NCI-H1417 (cell line): ENCODE measurements around the gene HS1BP3.
A peak's percentile ranks its signal among the peaks of the same experiment; 100 is the strongest.

Experiments
- DNase-seq, 3 experiments: peaks; one replicate each; lab custom pipeline; 2025; lab: John Stamatoyannopoulos, UW

Gene HS1BP3

DNA sequence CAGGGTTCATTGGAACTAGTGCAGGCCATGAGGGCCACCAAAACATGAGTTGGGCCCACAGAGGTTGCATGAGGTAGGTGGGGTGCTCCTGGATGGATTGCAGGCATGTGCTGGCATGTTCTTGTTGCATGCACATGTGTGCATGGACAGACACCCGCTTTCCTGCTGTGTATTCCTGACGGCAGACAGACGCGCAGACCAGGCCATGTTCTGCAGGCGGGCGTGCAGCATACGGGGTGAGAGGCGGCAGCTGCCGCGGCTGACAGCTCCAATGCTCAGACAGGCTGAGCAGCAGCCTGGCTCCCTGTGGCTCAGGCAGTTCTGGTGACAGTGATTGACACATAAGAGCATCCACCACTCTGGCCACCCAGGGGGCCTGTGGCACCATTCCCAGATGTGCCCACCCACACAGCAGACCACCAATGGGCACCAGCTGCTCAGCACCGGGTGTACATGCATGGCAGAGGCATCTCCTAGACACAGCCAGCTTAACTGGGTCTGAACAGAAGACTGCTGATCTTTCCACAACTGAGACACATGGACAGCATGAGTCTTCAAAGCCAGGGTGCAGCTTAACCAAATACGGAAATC lies 21.2 kb downstream of the HS1BP3 start:
- DNase-seq = no peak

DNA sequence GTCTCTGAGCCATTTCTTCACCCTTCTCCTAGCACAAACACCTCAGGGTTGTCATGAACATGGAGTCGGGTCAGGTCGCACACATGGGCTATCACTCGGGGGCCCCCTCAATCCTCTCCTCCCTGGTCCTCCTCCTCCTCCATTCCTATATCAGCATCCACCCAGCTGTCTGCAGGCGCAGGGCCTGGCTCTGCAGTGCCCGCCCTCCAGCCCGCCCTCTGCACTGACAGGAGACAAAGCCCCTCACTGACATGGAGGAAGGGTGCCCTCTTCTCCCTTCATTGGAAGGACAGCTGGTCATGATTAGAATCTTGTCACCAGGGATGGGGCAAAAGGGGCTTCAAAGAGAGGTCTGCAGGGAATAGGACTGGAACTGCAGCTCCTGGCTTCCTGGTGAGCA lies 21.7 kb downstream of the HS1BP3 start:
- no peak for DNase-seq

DNA sequence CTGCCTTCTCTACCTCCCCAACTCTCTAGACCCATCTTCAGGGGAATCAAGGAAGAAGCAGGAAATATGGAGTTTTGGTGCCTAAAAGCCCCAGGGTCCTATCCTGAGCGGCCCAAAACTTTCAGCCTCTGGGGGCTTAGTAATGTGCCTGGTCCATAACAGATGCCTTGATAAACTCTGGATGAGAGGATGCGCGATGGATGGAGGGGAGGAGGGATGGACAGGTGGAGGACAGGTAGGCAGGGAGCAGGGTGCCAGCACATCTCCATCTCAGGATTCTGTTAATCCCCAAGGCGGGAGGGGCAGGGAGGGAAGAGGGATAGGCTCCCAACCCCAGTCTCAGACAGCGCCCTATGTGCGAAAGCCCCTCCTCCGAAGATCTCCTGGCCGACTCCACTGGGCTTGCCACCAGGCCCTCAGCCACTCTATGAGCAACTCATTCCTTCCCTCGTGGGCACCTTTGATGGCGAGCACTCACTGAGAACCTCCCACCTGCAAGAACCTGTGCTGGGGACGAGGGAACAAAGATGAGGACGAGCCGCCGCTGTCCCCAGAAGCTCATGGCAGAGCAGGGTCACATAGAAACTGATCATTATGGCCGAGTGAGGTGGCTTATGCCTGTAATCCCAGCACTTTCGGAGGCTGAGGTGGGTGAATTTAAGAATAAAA lies 23.1 kb downstream of the HS1BP3 start:
- no peak for DNase-seq

DNA sequence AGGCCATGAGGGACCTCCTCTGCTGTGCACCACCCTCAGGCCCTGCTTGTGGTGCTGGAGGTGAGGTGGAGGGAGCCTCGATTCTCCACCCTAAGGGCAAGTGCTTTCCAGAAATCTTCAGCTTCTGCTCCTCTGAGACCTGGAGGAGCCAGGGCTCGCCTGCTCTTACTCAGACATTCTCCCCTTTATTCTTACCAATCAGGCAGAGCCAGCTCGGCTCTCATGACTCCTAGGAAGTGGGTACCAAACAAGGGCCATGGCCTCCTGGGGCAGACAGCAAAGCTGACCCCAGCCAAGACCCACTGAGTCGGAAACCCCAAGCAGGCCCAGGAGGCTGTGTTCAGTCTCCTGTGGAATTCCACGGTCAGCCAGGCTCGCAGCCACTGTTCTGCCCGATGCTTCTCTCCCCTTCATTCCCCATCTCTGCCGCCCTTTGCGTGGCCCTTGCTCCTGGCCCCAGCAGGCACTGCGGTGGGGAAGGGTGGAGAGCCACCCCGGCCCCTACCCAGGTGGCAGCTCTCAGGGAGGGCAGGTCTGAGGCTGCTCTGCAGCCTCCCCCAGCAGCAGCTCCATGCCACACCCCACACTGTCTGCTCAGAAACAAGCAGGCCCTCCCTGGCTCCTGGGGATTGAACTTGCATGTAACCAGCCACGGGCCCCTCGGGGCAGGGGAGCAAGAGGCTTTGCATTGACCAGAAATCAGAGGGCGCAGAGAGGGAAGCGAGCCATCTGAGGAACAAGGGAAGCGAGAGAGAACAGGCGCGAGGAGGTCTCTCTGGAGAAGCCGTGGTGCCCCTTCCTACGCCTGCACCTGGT lies 24.0 kb downstream of the HS1BP3 start:
- DNase-seq = no peak

DNA sequence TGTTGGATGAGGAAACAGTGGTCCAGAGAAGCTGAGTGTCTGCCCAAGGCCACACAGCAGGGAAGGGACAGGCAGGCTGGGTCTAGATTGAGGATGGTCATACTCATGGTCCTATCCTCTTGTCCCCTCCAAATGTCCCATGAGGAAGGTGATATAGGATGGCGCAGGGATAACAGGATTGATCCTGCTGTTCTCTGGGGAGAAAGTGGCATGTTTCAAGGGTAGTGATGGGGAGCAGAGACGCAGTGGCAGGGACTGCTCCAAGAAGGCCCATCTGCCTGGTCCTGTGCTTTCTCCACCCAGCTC lies 24.6 kb downstream of the HS1BP3 start:
- DNase-seq = no peak

DNA sequence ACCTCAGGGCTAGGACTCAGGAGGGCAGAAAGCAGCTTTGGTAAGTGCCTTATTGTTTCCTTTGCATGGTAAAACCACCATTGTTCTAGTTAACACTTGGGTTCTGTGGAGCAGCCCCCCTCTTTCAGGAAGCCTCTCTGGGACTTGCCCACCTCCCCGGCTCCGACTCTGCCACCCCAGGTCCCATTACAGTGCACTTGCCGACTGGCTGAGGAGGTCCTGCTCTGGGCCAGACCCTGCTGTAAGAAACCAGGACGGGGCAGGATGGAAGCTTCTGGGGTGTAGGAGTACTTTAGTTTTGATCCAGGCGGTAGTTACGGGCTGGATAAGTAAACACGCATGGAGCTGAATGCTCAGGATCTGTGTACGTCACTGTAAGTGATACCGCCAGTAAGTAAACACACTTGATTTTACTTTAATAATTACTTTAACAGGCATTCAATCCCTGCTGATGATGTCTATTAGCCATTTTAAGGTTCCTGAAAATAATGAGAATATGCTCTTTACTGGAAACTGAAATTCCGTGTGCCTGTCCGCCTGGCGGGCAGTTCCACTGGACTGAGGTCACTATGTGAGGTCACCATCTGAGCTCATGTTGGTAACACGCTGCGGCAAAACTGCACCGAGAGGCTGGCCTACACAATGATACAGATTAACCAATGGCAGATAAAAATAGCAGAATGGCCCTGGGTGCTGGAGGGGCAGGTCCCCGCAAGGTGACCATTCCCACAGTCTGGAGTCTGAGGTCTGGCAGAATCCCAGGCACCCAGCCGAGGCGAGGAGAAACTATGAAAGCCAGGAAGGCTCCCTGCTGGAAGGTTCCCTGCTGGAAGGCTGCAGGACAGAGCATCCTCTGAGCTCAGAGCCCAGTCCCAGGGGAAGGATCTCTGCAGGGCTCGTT lies 25.2 kb downstream of the HS1BP3 start:
- peak in 2 of 3 experiments; percentile 49 to 78 for DNase-seq

DNA sequence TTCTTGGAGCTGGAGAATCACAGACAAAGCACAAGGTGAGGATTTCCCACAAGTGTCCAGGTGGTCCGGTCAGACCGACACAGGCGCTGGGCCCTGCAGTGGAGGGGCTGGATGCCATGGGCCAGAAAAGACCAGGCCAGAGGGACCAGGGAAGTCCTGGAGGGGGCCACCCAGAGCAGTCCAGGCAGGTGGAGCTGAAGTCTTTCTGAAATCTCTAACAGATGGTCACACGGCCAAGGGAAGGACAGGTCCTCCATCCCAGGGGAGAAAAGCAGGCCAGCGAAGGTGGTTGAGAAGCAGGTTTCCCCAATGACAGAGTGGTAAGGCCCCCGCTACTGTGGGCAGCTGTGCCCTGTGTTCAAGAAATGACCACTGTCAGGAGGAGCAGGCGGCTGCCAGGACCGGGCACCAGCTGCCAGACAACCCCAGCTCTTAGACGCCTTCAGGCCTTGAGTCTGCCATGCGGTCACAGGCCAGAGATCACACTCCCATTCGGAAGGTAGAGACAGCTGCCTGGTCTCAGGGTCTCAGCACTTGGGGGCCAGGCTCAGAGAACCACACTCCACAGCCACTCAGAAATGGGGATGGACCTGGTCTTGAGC lies 25.9 kb downstream of the HS1BP3 start:
- no peak for DNase-seq

DNA sequence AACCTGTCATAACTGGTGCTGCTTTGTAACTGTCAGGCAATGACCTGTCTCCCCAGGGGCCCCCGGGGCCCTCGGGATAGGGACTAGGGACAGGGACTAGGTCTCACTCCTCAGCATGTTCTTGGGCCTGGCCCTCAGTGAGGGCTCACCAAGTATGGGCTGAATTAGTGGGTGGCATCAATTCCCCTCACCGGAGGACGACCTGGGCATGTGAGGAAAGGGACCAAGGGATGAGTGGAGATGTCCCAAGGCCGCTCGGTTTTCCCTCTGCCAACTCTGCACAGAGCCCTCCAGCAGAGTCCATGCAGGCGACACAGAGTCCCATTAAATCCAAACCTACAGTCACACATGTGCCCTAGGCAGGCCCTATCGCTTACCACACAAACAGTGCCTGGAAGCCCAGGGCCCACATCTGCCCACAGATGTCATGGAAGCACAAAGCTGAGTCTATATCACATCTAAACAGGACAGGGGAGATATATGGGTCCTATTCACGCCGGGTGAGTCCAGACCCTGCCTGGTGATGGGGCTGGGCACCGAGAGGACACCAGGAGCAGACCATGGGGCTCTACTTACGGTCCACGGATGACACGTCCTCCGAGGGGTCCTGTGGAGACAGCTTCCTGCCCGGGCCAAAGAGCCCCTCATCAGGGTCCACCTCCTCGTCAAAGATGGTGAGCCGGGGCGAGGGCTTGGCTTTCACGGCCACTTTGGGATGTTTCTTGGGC lies 26.6 kb downstream of the HS1BP3 start:
- DNase-seq = no peak

DNA sequence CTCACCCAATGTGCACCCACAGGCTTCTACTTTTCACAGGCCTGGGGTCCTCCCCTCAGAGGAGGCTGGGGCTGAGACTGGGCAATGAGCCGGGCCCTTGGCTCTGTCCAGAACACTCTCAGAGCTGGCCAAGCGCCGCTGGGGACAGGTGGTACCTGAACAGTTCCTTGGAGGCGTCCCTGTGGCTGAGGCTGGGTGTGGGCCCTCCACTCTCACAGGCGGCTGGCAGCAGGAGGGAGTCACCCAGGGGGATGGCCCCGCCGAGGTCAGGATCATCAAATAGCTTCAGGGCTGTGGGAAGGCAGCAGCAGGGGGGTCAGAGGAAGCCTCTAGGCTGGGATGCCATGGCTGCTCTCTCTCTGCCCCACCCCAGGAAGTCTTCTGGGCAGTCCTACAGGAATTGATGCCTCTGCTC lies 27.1 kb downstream of the HS1BP3 start:
- no peak for DNase-seq

DNA sequence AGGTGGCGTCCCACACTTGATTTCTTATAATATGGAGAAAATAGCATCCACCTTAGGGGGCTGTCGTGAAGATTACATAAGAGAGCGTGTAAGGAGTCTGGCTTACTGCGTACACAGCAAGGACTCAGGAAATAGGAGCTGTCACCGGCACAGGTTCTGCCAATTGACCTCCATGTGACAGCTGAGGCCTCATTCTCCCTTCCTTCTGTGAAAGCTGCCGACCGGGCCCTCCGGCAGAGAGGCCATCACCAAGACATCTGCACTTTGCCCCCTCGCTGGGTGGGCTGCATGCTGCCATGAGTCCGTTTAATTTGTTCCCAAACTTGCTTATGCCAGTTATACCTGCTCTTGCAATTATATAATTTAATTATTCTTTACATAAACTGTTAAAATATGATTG lies 27.7 kb downstream of the HS1BP3 start:
- DNase-seq = no peak

DNA sequence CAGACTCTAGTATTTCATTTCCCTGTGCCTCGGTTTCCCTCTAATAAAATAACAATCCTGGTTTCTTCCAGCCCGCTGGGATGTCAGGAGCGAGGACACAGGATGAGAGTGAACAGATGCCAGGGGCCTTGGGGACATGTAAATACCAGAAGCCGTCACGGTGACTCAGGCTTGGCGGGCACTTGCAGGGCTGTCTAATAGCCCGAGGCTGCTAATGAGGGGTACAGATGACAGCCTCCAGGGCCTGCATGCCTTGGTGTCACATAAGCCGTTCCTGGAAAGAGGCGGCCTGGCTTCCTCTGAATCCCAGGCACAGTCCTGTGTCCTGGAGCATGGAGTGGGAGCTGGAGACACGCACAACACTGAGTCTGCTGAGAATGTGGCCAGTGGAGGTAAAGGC lies 28.2 kb downstream of the HS1BP3 start:
- no peak for DNase-seq

DNA sequence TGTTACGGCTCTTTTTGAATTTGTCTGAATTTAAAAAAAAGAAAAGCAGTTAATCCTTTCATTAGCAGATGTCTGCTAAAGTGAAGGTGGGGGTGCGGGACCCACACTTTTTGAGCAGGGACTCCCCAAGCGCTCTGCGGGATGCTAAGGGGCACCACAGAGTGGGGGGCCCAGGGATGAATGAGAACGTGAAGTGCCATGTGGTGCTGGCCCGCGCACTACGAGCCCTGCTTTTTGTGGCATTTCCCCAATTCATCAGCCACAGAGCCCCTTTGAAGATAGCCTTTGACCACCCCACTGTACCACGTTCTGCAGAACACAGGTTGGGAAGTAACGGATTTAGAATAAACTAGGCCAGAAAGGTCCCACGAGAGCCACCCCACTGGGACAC lies 28.6 kb downstream of the HS1BP3 start:
- no peak for DNase-seq

DNA sequence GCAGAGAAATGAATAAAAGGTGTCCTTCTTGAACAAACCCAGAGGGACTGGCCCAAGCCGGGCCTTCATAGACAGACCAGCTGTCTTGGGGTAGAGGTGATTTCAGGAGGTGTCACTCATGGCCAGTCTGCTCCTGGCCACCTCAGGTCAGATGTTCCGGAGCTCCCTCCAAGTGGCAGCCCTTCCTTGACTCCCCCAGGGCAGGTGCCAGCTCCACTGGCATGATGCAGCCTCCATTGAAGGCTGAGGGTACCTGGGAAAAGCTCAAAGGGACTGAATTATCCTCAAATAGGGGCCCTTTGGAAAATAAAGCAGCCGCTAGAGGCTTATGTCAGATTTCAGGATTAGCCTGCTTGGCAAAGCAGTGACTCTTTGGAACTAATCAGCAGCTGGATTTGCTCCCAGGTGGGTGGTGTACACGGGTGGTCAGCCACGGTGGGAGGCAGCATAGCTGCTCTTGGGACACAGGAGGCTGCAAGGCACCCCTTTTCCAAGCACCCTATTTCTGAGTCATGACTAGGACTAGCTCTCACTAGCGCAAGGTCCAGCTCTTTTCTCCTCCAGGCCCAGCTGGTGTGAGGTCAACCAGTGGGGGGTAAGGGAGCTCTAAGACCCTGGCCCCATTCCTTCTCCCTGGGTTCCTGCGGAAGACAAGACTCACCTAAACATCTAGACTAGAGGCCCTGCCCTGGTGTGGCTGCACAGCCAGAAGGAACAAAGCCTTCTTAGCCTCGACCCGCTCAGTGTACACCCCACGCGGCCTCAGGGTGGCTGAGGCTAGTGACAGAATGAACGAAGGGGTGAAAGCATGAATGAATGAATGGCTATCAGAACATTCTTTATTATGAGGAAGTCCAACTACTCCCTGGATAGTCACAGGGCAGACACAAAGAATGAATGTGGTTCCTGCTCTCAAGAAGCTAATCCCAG lies 29.3 kb downstream of the HS1BP3 start:
- no peak for DNase-seq

DNA sequence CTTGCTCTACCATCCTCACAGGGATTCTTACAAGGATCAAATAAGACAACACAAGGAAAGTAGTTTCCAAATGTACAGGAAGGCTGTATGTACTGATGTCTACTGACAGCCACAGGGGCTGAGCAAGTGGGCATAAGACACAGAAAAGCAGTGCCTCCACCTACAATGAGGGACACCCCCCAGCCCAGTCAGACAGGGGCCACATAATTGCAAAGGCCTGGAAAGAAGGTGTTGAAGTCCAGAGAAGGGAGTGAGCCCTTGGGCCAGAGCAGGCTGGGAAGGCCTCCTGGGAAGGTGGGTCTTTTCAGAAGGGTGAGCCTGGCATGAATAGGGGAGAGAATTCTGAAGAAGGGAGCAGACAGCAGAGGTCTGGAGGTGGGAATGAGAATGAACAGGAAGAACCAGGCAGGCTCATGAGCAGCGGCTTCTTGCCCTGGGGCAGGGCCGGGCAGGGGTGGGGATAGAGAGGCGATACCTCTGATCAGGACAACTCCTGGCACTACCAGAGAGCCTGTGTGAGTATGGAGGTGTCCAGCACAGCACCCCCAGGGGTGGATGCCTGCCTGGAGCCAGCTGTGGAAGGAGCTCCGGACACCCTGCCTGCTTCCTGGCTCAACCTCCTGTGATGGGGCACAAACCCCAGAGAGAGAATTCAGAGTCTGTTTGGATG lies 30.1 kb downstream of the HS1BP3 start:
- no peak for DNase-seq

DNA sequence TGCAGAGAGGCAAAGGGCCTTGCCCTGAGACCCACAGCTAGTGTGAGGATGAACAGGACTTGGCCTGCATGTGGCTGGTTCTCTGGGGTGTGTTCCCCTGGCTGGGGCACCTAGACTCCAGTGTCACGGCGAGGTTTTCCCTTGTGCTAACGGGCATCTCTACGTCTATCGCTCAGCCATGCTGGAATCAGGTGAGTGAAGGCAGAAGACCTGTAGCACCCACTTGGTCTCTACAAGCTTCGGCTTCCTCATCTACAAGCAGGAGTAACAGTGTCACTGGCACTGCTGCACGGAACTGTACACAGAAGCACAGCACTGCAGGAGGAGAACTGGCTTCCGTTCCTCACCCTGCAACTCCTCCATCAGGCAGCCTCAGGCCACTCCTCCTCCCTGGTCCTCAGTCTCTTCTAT lies 30.6 kb downstream of the HS1BP3 start:
- no peak for DNase-seq

DNA sequence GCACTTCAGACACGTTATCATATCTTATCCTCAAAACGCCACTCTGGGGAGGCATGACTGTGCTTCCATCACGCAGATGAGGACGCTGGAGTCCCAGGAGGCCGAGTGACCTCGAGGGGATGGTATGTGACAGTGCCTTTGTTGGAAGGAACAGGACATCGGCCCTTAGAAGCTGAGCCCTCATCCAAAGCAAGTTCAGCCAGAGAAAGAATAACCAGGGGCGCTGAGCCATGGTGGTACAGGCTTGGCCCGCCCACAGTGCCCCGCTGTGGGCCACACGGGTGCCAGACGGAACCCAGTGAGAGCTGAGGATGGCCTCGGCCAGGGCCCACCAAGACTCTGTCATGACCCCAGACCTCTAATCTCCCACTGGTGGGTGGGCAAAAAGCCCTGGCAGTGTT lies 31.3 kb downstream of the HS1BP3 start:
- DNase-seq = no peak

DNA sequence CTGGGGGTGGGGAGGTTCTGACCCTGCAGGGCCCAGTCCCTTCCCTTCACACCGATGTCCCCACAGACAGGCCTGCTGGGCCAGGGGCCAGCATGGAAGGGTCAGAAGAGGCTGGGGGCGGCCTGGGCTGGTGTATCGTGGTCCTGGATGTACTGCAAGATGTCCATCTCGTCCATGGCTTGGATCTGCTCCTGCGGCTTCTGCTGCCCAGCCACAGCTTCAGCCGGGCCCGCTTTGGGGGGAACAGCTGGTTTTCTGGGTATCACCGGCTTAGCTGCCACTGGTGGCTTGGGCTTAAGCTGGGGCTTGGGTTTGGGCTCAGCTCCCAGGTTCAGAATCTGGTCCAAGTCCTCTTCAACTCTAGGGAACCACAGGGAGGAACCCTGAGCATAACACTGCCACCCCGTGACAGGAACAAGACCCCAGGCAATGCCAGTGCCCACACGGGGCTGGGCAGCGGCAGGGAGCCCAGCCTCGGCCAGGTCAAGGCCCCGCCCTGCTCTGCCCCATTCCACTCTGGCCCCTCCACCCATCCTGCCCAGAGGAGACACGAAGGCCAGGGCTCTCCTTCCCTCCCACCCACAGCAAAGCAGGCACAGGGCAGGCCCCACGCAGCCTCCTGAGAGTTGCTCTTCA lies 31.9 kb downstream of the HS1BP3 start:
- DNase-seq = no peak

DNA sequence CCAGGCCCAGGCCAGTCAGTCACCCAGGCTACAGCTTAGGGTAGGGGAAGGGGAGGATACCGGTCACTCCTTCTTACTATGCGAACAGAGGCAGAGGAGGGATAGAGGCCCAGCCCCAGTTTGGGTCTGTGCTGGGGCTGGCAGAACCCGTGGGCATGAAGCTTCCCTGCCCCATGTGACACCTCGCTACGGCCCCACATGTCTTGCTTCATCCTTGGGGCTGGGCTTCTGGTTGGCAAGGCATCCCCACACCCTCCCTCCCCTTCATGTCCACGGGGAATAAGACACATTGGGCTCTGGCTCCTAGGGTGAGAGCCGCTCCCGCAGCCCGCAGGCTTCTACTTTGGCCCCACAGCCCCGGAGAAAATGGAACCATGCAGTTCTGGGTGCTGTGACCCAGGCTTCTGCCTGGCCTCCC lies 32.4 kb downstream of the HS1BP3 start:
- no peak for DNase-seq

DNA sequence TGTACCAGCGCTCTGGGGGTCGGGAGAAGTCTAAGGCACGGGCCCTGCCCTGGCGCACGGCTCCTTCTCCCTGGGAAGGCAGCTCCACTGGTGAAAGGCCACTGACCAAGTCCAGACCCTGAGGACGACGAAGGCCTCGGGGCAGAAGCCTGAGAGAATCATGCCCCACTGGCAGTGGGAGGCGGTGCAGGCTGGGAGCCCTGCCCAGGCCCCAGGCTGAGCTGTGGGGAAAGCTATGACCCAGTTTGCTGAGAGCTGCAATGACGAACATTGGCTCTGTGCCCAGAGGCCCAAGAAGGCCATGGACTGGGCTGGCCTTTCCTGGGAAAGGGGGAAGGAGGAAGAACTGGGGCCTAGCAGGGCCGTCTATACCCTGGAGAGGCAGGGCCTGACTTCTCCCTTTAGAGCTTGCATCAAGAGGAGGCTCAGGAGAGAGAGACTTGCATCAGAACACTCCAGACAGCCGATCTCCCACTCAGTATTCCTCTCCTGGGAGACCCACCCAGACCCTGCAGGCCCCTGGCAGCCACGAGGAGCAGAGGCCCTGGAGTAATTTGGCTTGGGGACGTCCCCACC lies 32.9 kb downstream of the HS1BP3 start:
- peak in 2 of 3 experiments; percentile 7 to 19 for DNase-seq
